HG02642 (cell line): ENCODE measurements around the gene MAP3K5.
"Not testable (repeated sequence)": the region's sequence is repeated elsewhere in the genome, so short reads cannot be mapped to it uniquely, and the experiment has no call there.

Experiments used
- ATAC-seq: cut with Tn5 transposase; IDR thresholded peaks from one replicate; pipeline ENCODE4 v1.9.1; 2021; ENCODE audit warnings: mild to moderate bottlenecking; ENCODE audit not compliant: unreplicated experiment, poor library complexity

The MAP3K5 gene

DNA sequence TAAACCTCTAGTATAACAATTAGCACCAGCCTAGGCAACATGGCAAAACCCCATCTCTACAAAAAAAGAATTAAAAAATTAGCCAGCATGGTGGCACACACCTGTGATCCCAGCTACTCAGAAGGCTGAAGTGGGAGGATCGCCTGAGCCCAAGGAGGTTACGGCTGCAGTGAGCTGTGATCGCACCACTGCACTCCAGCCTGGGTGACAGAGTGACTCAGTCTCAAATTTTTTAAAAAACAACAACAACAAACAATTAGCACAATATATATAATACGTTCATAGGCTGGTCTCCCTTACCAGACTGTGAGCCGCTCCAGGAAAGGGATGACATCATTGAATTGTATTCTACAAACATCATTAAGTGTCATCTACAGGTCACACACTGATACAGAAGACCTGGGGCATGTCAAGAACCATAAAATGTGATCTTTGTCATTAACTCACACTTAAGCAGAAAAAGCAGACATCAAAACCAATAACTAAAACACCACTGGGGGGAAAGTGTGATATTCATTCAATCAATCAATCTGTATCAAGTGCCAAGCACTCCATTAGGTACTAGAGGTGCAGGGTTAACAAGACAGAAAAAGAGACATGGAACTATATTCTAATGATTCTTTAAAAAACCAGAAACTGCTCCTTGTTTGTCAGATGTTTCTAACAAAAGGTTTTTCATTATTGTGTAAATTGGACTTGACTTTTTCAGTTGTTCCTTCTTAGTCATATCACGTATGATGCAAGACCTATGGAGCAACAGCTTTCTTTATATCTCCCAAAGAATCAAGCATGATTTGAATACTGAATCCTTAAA, 17.8 kb downstream of the MAP3K5 start:
- ATAC-seq: no peak

DNA sequence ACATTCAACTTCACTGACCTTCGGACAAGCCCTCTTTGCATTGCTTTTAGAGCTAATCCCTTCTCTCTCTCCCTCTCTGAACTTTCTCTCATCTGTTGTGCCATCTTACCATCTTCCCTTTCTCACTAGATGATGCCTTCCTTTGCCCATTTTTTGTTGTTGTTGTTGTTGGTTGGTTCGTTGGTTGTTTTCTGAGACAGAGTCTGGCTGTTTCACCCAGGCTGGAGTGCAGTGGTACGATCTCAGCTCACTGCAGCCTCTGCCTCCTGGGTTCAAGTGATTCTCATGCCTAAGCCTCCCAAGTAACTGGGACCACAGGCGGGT, 18.8 kb downstream of the MAP3K5 start:
- ATAC-seq: no peak

DNA sequence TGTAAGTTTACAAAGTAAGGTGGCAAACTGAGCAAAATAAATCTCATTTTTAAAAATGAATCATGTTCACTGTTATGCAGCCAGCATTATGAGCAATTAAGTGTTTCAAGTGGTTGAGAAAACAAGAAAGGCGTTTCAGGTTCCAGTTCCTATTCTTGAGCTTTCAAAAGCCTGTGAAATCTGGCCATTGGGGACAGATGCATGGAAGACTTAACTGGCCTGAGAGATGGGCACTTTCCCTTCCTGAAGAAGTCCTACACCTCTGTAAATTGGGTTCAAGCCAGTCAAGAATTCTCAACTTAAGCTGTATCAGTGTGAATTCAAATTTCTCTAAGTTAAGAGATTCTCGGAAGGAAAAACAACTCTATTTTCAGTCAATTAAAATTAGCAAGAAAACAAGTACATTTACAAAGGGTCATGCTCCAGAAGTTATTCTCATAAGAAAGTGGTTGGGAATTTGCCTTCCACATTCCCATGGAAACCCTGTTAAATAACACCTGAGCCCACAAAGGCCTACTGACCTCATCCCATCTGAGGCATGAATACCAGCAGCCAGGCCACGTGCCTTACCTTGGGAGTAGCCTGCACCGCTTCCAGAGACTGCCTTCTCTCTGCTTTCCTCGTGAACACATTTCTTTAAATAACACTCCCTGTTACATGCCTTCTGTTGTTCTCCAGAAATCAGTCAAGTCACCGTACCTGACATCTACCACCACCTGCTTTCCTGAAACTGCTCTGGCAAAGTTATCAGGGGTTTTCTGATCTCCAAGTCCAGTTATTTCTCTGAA, 19.4 kb downstream of the MAP3K5 start:
- peak; percentile 81 for ATAC-seq

DNA sequence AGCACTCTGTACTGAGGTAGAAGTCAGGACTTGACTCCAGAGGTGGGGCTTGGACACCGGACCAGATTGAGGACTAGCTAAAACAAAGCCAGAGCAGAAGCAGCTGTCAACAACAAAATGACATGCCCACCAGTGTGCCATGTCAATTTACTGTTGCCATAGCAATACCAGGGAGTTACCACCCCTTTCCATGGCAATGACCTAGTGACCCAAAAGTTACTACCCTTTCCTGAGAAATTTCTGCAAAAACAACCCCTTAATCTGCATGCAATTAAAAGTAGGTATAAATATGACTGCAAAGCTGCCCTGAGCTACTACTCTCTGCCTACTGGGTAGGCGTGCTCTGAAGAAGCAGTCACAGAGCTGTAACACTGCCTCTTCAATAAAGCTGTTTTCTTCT, 21.0 kb downstream of the MAP3K5 start:
- no peak for ATAC-seq

DNA sequence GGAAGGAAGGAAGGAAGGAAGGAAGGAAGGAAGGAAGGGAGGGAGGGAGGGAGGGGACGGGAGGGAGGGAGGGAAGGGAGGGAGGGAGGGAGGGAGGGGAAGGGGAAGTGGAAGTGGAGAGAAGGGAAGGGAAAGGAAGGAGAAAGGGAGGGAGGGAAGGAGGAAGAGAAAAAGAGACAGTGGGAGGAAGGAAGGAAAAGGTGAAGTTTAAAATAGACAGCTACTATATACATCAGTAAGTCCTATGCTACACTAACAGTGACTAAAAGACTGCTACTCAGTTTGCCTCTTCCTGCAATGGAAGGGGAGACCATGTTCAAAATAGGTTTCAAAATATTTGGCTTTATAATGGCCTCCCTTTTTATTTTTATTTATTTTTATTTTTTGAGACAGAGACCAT, 22.5 kb downstream of the MAP3K5 start:
- no peak for ATAC-seq

DNA sequence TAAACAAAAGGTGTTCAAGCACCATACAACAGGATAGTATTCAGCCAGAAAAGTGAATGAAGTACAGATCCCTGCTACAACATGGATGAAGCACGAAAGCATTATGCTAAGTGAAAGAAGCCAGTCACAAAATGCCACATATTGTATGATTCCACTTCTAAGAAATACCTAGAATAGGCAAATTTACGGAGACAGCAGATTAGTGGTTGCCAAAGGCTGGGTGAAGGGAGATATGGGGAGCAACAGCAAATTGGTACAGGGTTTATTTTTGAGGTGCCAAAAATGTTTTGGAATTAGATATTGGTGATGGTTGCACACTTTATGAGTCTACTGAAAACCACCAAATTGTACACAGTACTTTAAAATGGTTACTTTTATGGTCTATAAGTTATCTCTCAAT, 23.2 kb downstream of the MAP3K5 start:
- no peak for ATAC-seq

DNA sequence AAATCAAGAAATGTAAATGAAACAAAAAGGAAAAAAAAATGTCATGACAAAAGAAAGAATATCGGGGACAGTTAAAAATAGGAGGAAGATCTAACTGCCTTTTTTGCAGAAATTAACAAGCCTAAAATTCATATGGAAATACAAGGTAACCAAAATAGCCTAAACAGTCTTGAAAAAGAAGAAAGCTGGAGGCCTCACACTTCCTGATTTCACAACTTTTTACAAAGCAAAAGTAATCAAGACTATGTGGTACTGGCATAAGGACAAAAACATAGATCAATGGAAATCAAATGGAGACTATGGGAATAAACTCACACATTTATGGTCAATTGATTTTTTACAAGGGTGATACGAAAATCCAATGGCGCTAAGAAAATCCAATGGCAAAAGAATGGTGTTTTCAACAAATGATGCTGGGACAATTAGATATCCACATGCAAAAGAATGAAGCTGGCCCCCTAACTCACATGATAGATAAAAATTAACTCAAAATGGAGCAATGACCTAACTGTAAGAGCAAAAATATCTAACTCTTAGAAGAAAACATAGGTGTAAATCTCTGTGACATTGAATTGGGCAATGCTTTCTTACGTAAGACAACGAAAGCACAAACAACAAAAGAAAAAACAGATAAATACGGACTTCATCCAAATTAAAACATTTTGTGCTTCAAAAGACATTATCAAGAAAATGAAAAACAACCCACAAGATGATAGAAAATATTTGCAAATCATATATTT, 24.5 kb downstream of the MAP3K5 start:
- no peak for ATAC-seq

DNA sequence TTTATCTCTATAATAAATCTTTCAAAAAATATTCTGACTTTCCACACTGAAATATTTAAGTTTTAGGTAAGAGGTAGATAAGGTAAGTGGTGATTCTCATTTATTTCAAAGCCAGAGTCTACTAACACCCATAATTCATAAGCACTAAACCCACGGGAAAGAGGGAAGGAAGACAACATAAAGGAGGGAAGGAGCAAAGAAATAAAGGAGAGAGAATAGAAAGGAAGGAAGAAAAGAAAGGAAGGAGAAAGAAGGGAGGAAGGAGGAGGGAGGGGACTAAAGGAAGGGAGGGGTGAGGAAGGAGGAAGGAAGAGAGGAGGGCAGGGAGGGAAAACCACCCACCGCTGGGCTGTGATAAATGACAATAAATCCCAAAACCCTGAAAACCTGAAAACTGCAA, 25.2 kb downstream of the MAP3K5 start:
- ATAC-seq: no peak

DNA sequence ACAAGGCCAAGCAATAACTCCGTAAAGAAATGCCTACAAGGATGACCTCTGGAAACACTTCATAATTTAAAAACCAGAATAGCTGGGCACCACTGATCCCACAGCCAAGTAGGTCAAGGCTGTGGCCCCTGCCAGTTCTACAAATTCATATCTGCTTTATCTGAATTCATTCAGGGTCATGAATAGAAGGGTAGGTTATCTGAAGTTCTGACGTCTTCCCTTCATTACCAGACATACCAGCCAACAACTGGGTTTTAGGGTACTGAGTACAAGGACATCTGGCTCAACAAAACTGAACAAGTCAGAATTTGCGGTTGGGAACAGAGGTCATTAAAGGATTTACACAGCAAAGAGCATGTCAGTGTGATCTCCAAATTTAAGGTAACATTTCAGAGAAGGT, 26.0 kb downstream of the MAP3K5 start:
- ATAC-seq: no peak

DNA sequence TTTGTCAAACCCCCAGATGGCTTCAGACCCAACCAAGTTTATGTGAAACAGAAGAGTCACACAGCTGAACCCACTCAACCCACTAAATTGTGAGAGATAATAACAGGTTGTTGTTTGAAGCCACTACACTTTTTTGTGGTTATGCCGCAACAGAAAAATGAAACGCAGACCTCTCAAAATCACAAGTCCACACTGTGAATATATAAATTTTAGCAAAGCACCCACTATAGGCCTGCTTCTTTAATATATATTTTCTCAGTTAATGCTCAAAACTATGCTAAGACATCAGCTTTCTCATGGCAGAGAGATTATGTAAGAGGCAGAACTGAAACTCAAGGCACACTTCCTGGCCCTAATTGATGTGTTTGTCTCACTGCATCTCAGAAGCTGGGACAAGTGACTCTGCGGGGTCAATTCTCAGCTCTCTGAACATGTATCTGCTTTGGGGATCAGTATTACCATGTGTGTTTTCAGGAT, 27.7 kb downstream of the MAP3K5 start:
- peak; percentile 37 for ATAC-seq

DNA sequence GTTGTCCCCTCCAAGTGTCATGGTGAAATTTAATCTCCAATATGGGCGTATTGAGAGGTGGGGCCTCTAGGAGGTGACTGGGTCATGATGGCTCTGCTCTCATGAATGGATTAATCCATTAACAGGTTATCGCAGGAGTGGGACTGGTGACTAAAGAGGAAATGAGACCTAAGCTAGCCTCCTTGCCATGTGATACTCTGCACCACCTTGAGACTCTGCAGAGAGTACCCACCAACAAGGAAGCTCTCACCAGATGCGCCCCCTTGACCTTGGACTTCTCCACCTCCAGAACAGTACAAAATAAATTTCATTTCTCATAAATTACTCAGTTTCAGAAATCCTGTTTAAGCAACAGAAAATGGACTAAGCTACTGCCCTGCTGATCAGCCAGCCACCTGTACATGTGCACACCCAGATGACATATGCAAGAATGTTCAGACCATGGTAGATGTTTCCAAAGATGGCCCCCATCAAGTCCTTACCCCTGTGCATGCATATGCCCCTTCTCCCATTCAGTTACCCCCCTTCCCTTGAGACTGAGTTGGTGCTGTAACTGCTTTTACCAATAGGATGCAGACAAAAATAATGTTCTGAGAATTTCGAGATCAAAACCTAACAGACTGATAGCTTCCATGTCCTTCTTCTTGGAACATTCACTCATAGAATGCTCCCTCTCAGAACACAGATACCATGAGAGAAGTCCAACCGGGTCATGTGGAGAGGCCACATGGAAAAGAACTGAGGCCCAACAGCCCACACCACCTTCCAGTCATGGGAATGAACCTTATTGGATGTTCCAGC, 28.4 kb downstream of the MAP3K5 start:
- ATAC-seq: peak; percentile 45

DNA sequence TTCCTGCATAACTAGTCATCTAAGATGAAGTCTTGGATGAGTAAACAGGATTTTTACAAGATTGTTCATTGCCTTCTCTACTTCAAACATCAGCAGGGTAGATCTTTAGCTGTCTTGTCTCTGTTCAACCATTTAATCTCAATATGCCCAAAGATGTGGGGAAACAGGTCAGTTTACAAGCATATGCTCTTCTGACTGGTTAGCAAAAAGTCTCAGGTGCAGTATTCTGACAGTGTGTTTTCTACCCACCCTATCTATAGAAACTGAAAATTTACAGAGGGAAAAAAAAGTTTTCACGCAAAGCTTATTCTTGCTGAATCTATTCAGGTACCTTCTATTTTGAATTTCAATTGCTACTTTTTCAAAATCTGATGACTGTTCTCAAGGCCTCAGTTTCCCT, 29.0 kb downstream of the MAP3K5 start:
- ATAC-seq: peak; percentile 35

DNA sequence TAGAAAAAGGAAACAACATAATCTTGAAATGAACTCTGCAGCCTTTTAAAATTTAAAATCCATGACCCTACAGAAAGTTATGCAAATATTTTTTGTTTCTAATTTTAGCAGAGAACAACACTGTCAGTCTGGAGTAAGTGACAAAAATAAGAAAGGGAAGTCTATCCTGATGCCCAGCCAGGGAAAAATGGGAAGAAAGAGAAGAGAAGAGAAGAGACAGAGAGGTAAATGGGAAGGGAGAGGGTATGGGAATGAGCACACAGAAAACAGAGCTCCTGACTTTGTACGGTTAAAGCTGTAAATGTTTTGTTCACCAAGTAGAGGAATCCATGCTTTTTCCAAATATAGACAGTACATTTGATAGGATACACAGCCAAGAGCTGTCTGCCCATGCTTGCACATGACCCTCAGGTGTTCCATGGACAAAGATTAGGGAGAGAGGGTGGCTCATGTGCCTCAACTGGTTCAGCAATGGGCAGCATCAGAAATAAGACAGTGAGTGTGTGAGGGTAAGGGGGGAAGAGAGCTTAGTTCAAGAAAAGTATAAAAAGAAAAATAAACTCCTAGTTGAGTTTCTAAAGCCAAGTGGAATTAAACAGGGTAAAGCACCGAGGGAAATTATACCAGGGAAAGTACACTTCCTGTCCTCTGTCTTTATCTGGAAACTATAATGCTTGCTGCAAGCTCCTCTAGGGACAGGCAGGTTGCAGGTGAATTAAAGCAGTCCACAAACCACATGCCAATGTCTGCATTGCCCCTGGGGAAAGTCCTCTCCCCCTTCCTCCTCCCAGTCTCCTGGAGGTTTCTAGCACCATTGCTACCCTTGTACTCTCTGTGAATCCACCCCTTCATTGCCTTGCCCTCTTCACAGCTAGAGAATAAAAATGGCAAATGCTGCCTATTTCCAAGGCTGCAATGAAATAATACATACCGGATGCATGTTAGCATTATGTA, 30.0 kb downstream of the MAP3K5 start:
- no peak for ATAC-seq

DNA sequence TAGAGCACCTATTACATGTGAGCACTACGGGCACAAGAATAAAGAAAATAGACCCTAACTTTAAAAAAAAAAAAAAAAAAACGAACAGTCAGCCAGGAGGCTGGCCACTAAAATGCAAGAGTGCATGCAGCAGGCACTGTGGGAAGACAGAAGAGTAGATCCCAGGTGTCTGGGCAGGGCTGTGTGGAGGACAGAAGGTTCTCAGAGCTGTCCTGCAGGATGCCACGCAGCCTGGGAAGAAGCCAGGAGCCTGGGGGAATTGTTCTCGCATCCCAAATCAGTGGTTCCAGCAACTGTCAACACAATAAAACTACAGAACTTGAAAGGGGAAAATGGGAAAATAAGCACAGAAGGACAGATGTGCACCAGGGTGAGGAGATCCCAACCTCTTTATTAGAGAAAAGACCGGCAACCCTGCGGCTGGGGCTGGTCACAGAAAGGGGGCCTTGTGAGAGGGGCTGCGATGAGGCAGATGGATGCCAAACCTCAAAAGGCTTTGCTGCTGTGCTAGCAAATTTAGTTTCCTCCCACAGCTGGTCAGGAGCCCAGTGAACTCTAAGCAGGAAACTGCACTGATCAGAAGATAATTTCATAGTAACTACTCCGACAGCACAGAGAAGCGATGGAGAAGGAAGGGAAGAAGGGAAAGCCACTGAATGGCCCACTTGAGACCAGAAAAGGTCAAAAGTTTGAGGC, 30.9 kb downstream of the MAP3K5 start:
- no peak for ATAC-seq

DNA sequence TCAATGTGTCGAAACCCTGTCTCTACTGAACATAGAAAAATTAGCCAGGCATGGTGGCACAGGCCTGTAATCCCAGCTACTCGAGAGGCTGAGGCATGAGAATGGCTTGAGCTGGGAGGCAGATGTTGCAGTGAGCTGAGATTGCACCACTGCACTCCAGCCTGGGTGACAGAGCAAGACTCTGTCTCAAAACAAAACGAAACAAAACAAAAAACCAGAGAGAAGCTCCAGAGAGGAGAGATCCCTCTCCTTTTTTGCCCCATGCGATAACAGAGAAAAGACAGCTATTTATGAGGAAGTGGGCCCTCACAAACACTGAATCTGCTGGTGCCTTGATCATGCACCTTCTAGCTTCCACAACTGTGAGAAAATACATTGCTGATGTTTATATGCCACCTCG, 31.5 kb downstream of the MAP3K5 start:
- not testable (repeated sequence) for ATAC-seq

DNA sequence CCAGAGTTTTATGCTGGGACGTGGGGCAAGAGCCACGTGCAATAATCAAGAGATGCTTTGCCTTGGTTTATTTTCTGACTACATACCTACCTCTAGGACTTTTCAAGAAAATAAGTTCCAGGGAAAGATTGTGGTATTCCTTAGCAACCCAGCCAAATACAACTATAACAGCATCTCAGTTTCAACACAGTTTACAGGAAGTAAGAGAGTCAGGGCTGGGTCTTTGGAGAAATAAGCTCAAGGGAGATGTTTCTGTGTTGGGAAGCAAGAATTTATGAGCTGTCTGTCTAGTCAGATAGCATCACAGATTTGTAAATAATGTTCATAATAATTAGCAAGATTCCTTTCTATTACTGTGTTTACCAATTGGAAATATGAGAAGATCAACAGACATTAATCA, 35.1 kb downstream of the MAP3K5 start:
- no peak for ATAC-seq

DNA sequence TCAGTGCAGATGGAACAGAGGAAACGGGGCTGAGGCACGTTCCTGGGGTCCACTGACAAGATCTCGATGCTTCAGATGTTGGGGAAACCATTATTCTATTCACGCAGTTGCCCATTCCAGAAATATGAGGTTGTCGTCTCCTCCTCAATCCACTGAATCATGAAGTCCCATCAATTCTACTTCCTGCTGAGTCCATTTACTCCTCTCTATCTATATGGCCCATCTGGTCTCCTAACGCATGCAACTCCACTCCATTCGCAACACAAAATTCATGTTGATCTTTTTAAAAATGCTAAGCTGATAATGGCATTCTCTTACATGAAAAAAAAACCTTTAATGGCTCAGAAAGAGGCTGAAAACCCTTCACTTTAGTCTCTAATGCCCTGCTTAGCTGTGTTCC, 37.5 kb downstream of the MAP3K5 start:
- no peak for ATAC-seq

DNA sequence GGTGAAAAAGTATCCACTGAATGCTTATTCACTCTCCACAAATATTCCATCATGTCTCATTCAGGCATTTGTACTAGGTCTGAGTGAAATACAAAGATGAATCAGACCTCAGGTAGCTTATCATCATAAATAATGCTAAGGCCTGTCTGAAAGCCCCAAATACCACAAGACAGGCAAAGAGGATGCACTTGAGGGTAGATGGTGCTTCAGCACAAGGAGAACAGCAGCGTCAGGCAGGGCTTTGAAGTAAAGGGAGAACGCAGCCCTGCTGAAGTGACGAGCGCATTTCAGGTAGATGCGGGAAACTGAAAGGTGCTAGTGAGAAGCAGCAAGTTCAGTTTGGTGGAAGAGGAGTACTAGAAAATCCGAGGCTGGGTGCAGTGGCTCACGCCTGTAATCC, 38.7 kb downstream of the MAP3K5 start:
- ATAC-seq: no peak

DNA sequence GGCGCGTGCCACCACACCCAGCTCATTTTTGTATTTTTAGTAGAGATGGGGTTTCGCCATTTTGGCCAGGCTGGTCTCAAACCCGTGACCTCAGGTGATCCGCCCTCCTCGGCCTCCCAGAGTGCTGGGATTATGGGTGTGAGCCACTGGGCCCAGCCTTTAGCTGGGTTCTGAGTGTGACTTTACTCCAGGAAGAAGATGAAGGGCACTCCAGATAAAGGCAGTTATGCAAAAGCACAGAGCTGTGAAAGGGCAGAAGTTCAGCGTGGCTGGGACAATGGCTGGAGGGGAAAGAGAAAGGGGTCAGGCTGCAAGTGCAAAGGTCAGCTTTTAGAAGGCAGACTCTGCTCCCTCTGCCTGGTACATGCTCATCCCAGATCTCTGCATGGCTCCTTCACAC, 39.7 kb downstream of the MAP3K5 start:
- no peak for ATAC-seq
